ENCODE data around the gene SLC9B1.

DNA sequence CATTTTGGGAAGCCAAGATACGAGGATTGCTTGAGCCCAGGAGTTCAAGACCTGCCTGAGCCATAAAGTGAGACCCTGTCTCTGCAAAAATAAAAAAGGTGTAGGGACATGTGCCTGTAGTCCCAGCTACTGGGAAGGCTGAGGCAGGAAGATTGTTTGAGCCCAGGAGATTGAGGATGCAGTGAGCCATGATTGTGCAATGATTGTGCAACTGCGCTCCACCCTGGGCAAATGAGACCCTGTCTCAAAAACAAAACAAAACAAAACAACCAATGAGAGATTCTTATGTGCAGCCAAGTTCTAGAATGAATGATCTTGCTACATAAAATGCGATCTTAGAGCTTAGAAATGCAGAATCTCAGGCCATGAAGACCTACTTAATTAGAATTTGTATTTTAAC is 34.5 kb upstream of the SLC9B1 start:
- TF ChIP-seq, protein P1, sequence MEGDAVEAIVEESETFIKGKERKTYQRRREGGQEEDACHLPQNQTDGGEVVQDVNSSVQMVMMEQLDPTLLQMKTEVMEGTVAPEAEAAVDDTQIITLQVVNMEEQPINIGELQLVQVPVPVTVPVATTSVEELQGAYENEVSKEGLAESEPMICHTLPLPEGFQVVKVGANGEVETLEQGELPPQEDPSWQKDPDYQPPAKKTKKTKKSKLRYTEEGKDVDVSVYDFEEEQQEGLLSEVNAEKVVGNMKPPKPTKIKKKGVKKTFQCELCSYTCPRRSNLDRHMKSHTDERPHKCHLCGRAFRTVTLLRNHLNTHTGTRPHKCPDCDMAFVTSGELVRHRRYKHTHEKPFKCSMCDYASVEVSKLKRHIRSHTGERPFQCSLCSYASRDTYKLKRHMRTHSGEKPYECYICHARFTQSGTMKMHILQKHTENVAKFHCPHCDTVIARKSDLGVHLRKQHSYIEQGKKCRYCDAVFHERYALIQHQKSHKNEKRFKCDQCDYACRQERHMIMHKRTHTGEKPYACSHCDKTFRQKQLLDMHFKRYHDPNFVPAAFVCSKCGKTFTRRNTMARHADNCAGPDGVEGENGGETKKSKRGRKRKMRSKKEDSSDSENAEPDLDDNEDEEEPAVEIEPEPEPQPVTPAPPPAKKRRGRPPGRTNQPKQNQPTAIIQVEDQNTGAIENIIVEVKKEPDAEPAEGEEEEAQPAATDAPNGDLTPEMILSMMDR (optimal IDR thresholded peaks at IDR 0.05 in 1 of 3, IDR thresholded peaks at IDR 0.05 in 1 of 3, conservative IDR thresholded peaks at IDR 0.05 in 1 of 3; ENCODE audit: extremely low read depth in 1 of 3, insufficient read depth in 2 of 3, low read length in 3 of 3) = no peak
- TF ChIP-seq EZH2 (IDR thresholded peaks at IDR 0.05; ENCODE audit: low read length) = no peak
